ENCODE measurements around the gene ERVH48-1.
"Not testable (repeated sequence)": the region's sequence is repeated elsewhere in the genome, so short reads cannot be mapped to it uniquely, and the experiment has no call there.

ERVH48-1 gene

DNA sequence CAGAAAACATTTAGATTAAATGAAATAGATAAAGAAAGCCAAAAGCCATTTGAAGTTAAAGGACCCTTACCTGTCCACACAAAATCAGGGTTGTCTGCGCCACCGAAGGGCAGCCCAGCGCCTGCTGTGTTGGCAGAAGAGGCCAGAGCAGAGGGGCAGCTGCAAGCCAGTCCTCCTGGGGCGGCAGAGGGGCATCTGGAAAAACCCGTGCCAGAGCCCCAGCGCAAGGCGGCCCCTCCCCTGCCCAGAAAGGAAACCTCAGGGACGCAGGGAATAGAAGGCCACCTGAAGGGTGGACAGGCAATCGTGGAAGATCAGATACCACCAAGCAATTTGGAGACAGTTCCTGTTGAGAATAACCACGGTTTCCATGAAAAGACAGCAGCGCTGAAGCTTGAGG is 21.6 kb downstream of the ERVH48-1 start:
- no peak for DNase-seq

DNA sequence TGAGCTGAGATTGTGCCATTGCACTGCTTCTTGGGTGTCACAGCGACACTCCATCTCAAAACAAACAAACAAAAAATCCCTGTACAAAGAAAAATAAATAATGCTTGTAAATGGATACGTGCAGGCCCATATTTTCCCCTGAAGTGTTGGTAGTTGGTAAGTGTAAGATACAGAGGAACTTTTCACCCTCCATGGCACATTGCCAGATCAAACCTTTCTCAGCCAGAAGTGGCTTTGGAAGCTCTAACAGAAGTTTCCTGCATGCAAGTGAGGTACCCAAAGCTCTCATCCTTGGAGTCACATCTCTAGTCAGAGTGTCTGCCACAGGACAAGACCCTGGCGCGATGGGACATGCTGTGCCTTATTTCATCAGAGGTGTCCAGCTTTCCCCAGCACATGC is 25.0 kb downstream of the ERVH48-1 start:
- no peak for DNase-seq

DNA sequence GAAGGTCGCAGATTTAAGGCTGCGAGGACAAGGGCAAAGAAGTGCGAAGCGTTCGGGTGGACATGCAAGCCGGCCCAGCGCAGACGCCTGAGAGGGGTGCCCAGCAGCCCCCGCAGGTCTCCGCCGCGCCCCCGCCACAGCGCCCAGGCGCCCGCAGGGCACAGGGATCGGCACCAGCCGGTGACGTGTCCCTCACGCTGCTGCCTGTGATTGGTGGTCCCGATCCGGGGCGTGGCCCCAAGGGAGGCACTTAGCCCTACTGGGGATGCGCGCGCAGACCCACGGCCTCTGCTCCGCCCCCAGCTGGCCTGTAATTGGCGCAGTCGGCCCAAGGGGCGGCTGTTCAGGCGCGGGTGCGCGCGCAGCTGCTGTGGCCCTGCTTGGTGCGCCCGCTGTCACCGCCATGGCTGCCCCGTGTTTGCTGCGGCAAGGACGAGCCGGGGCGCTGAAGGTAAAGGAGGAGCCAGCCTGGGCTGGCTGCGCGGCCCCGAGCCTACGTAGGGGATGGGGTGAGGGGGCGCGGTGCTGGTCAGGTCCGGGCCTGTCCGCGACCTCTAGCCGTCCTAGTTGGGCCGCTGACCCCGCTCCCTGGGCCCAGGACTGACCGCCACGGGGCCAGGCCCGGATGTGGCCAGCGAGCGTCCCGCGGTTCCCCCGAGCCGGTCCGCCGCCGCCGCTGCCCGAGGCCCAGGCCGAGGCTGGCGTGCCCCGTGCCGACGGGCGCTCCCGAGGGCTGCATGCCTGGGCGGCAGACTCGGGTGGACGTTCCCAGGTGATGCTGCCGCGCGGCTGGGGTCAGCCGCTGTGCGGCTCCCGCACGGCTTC is 32.3 kb downstream of the ERVH48-1 start, which contains the start of gene NDUFV3:
Gene NDUFV3 (plus strand): TSS at position 379 of the 825 bp plus-strand sequence. CDS start 25 bp downstream, at position 404.
- peak; percentile 100 for DNase-seq

DNA sequence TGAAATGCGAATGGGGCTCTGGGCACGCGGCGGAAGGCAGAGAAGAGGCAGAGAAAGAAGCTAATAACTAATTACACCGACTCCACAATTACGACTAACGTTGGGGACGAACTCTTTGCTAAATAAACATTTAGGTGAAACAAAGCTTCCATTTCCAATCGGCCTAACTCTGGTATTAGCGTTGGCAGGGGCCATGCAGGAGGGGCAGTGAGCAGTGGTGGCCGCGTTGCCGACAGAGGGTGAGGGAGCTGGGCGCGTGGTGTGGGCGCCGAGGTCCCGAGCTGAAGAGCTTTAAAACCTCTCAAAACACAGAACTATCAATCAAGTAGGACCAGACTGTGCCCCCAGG is 32.9 kb downstream of the ERVH48-1 start:
- DNase-seq = peak; percentile 4

DNA sequence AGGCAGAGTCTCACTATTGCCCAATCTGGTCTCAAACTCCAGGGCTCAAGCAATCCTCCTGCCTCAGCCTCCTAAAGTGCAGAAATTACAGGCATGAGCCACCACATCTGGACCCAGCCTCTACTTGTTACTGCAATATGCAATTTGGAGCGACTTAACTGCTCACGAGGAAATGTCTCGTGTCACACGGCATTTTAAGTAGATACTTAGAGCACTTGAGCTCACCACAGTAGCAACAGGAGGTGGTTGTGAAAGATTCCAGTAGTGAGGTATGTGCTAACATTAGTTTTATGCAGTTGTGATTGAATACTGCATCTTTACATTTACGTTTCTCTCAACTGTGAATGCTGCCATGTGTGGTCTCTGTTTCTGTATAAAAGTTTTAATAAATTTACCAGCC is 38.1 kb downstream of the ERVH48-1 start:
- no peak for DNase-seq

DNA sequence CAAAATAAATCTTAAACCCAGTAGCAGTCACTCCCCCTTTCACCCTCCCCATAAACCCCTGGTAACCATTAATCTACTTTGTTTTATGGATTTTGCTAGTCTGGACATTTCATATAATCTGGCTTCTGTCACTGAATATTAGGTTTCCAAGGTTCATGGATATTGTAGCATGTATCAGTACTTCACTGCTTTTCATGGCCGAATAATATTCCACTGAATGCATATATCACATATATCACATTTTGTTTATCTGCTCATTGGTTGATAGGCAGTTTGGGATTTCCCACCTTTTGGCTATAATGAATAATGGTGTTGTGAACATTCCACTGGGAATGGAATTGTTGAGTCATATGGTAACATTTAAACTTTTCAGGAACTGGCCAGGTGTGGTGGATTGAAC is 41.5 kb downstream of the ERVH48-1 start:
- no peak for DNase-seq

DNA sequence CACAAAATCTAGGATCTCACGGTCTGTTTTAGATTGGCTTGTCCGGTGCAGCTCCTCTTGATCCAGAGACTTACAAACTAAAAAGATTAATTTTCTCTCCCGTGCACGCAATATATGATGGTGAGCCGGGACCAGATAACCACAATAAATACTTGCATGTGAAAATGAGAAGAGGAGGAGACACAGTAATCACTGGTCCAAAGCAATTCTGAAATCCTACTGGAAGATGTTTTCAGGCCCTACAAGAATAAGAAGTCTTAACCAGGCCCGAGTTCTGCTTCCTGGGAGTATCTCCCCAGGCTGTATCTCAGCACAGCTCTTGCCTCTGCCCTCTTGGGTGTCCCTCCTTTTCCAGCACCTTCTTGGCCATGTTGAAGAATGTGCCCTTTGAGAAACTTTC is 45.1 kb downstream of the ERVH48-1 start:
- DNase-seq = no peak

DNA sequence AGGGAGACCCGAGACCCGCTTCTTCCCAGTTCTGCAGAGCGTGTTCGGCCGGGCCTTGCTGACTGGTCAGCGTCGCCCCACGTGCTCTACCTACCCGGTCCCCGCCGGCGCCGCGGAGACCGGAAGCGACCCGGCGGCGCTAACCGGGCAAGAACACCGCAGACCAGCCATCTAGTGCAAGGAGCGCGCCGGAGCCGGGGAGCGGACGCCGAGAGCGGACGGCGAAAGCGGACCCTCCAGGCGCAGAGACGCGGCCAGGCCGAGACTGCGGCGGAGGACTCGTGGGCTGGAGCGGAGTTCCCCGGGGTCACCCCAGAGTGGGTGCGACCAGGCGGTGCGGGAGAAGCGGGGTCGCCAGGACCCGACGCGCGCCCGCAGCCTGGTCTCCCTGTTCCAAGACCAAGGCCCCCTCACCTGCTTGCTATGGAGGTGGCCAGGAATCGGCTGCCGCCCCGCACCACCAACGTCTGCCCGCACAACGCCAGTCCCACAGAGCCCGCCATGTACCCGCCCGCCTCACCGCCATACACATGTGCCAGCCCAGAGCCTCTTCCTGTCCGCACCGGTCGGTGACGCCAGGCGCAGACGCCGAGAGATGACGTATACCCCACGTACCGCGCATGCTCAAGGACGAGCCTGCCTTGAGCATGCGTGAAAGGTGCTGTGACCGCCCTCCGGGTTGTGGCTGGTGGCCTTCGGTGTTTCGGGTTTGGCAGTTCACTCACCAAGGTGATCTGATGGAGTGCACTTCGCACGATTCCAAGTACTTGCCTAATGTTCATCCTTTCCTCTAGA is 46.2 kb downstream of the ERVH48-1 start, which contains the start of gene WDR4:
Gene WDR4 (minus strand): TSS at position 547 of the 795 bp plus-strand sequence. CDS start 44 bp downstream, at position 503.
- DNase-seq = peak; percentile 97

DNA sequence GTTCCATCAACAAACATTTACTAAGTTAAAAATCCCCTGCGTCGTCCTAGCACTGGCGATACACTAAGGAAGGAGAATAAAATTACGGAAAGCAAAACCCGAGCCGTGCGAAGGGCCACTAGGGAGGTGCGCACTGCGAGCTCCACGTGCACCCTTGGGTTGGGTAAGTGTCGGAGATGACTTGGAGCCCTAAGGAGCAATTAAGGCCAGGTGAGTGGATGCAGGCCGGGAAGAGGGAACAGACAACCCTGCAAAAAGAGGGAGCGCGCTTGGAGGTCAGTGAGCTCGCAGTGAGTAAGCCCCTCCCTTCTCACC is 46.8 kb downstream of the ERVH48-1 start:
- DNase-seq = no peak

DNA sequence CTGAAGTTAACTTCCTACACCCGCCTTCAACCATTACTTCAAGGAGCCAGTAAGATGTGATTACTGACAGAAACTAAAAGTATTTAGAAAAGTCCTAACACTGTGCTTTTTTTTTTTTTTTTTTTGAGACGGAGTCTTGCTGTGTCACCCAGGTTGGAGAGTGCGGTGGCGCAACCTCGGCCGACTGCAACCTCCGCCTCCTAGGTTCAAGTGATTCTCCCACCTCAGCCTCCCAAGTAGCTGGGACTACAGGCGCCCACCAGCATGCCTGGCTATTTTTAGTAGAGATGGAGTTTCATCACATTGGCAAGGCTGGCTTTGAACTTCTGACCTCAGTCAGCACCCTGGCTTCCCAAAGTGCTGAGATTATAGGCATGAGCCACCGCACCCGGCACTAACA is 49.6 kb downstream of the ERVH48-1 start:
- DNase-seq = not testable (repeated sequence)

DNA sequence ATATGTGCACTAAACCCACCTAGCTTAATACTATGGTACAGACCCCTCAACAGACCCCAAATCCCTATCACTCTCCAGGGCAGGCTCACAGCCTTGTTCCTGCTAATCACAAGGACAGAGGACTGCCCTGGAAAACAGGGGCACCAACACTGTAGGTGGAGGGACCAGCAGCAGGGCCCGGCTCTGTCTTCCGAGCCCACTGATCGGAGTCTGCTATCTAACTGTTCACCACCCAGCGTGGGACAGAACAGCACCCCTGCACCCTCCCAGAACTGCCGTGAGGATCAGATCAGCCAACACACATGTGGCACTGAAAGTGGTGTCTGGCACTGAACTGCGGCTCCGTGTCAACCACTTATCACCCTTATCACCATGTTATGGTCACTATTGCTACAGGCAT is 52.3 kb downstream of the ERVH48-1 start:
- no peak for DNase-seq

DNA sequence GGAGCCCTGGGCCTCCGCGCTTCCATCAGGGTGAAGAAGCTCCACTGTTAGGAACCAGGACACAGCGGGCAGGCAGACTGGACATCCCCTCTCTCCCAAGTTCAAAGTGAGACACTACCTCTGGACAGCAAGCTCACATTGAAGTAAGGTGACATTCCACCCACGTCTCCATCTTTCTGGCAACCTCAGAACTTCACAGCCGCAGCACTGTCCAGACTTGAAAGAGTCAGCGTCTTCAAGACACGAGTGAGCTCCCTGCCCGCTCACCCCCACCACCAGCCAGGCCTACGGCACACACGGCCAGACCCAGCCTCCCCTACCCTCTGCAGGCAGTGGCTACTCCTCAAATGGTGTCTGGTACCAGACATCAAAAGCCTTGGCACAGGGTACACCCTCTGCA is 57.2 kb downstream of the ERVH48-1 start:
- no peak for DNase-seq

Measured in CD4-positive, alpha-beta T cell treated with Interleukin-17A for 4 hours (primary cell).